Measurements from ENCODE around the gene SCGB1C2.

The SCGB1C2 gene

DNA sequence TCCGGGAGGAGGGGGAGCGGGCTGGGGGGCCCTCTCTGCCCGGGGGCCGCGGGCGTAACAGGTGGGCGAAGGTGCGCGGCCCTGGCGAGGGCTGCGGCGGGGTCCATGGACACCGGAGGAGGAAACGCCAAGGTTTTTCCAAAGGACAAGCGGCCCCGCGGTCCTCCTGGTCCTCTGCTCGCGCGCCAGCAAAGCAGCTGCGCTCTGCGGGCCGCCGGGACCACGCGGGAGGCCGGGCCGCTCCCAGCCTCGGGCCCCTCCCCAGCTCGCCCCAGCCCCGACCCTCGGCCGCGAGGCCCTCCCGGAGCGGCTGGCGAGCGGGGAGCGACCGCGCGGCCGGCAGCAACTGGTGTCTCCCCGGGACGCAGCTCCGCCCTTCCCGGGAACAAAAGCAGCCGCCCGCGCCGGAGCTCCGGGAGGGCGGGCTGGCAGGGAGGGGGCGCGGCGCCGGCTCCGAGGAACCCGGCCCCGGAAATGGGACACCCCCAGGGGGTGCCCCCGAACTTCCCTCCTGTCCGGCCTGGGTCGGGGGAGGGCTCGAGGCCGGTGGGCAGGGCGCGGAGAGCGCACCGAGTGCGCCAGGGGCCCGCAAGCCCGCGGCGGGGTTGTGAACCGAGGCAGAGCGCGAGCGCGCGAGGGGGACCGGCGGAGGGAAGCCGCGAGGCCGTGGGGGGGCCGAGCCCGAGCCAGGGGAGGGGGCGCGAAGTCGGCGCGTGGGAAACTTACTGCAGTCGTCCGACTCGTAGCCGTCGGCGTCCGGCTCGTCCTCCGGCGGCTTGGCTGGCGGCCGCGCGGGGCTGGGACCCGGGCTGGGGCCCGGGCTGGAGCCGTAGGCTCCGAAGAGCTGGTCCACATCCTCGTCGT is 43.2 kb downstream of the SCGB1C2 start:
- no peak overlapping the region for H3K4me2 ChIP-seq
- no peaks in the 10 kb centered on the region for H4K20me1 ChIP-seq
- no peak for TF ChIP-seq Cebpa-rat (IDR thresholded peaks at IDR 0.05)
- peaks cover 5% of the 10 kb centered on the region for H3K4me1 ChIP-seq
- no peak overlapping the region for H3K4me3 ChIP-seq
- H3K9me3 ChIP-seq = no peaks in the 10 kb centered on the region
- H3K27ac ChIP-seq = no peak overlapping the region
- H3K27me3 ChIP-seq = 0 out of 2 replicates have a peak, but pooled peaks cover 5% of the 10 kb centered on the region
- H3K36me3 ChIP-seq = no peaks in the 10 kb centered on the region
- H3K9ac ChIP-seq = no peak overlapping the region

DNA sequence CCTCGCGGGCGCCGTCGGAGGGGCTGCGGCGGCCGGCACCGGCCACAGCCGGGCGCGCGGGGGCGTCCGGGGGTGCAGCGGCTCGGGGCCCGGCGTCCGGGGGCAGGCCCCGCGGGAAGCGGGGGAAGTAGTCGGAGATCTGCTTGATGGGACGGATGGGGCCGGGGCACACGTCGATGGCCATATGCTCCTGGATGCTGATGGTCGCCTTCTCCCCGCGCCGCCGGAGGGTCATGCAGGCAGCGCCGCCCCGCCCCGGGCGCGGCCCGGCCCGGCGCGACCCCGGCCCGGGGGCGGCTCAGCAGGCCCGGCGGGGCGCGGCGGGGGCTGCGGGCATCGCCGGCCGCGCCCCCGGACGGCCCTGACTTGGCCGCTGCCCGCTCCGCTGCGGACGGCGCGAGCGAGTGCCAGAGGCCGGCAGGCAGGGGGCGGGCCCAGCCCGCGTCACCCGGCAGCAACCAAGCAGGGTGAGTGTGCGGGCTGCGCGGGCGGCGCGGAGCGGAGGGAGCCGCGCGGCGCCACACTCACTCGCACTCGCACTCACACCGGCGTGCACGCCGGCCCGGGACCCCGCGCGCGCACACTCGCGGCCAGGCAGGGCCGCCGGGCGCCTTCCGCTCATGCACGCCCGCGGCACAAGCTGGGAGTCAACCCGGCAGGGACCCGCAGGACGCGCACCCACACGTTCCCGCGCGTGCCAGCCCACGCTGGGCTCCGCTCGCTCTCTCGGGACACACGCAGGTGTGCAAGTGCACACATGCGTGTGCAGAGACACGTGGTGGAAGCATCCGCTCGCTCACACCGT is 44.1 kb downstream of the SCGB1C2 start, which contains the start of gene DOC2B:
DOC2B (minus strand) TSS at position 406 of the 805 bp plus-strand sequence; CDS start at position 235, 171 bp downstream.
- H3K9ac ChIP-seq = no peak within 1 kb of the TSS
- H3K27me3 ChIP-seq = 0 out of 2 replicates have a peak, but pooled peaks cover 5% of the 10 kb centered on the region
- TF ChIP-seq Cebpa-rat (IDR thresholded peaks at IDR 0.05) = no peak
- no peaks in the 10 kb centered on the region for H3K4me1 ChIP-seq
- H4K20me1 ChIP-seq = no peaks in the 10 kb centered on the region
- no peak within 1 kb of the TSS for H3K4me3 ChIP-seq
- H3K27ac ChIP-seq = no peak within 1 kb of the TSS
- H3K36me3 ChIP-seq = no peaks in the 10 kb centered on the region
- H3K9me3 ChIP-seq = no peaks in the 10 kb centered on the region
- no peak within 1 kb of the TSS for H3K4me2 ChIP-seq

DNA sequence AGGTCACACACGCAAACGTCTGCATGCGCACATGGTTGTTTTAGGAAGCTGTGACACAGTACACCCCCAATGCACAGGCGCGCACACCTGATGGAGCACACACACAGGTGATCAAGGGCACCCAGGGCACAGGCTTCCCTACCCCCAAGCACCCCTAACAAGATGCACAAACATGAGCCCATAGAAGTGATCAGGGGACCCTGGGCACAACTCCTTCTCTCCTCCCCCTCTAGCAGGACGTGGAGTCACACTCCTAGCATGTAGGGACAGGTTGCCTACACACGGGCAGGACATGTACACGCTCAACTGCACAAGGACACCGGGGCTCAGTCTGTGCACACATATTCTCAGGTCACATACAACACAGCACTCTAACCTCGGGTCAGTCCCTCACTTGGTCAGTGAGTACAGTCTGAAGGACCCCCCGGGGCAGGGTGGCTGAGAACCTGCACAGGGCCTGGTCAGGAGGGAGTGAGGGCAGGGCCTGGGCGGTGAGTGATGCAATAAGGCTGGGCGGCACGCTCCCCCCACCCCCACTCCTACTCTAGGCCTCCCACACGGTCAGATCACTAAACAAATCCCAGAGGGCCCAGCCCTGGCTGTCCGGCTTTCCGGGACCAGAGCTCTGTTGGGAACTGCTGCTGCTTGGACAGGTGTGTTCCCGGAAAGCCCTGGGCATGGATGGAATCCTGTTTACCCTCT is 44.8 kb downstream of the SCGB1C2 start:
- no peak for TF ChIP-seq Cebpa-rat (IDR thresholded peaks at IDR 0.05)
- no peak overlapping the region for H3K4me3 ChIP-seq
- no peaks in the 10 kb centered on the region for H3K36me3 ChIP-seq
- H3K27me3 ChIP-seq = 0 out of 2 replicates have a peak, but pooled peaks cover 5% of the 10 kb centered on the region
- no peak overlapping the region for H3K27ac ChIP-seq
- H3K4me1 ChIP-seq = no peaks in the 10 kb centered on the region
- H3K9ac ChIP-seq = no peak overlapping the region
- H3K4me2 ChIP-seq = no peak overlapping the region
- H3K9me3 ChIP-seq = no peaks in the 10 kb centered on the region
- no peaks in the 10 kb centered on the region for H4K20me1 ChIP-seq

DNA sequence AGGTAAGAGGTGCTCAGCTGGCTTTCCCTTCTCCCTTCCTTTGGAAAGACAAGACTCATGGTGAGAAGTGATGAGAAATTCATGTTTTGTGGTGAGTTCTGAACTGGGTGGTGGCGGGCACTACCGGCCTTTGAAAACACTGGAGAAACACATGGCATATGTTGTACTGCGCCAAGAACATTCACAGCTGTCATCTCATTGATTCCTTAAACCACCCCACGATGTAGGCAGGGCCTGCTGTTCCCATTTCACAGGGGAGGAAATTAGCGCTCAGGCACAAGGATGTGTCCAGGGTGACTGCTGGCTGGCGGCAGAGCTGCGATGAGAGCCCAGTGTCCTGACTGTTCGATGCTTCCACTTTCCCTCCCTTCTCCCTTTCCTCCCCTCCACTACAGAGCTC is 45.7 kb downstream of the SCGB1C2 start:
- Histone ChIP-seq H3K27me3 (0 out of 2 replicates have a peak, but pooled peaks cover 5% of the 10 kb centered on the region), H3K9ac (no peak overlapping the region), H3K4me2 (no peak overlapping the region)

DNA sequence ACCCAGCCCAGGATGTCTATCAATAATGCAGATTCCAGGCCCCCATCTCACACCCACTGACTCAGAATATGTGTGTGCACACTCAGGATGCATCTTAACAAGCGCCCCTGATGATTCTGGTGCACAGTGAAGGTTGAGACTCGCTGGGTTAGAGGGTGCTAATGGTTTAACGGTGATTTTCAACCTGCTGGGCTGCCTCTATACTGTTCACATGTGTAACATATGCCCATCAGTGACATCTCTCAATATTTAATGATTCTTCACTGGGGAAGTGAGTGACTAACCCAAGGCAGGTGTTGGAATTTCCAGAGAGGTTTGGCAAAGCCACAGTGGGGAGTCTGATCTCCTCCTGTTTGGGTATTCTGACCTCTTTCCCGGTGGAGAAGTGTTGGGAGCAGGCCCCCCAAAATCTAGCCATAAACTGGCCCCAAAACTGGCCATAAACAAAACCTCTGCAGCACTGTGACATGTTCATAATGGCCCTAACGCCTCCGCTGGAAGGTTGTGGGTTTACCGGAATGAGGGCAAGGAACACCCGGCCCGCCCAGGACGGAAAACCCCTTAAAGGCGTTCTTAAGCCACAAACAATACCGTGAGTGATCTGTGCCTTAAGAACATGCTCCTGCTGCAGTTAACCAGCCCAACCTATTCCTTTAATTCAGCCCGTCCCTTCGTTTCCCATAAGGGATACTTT is 48.2 kb downstream of the SCGB1C2 start:
- Histone ChIP-seq H3K27ac (no peak overlapping the region), H3K27me3 (0 out of 2 replicates have a peak, but pooled peaks cover 5% of the 10 kb centered on the region), H3K9ac (no peak overlapping the region), H3K36me3 (no peaks in the 10 kb centered on the region), H3K9me3 (0 out of 2 replicates have a peak, but pooled peaks cover 1% of the 10 kb centered on the region), H3K4me2 (no peak overlapping the region), H3K4me3 (no peak overlapping the region), H4K20me1 (no peaks in the 10 kb centered on the region), H3K4me1 (no peaks in the 10 kb centered on the region)
- no peak for TF ChIP-seq Cebpa-rat (IDR thresholded peaks at IDR 0.05)

More for the DNA sequence above, 45.7 kb downstream of the SCGB1C2 start:
- Histone ChIP-seq H3K9me3 (no peaks in the 10 kb centered on the region), H4K20me1 (no peaks in the 10 kb centered on the region), H3K36me3 (no peaks in the 10 kb centered on the region), H3K4me3 (no peak overlapping the region), H3K27ac (no peak overlapping the region), H3K4me1 (no peaks in the 10 kb centered on the region)
- TF ChIP-seq Cebpa-rat (IDR thresholded peaks at IDR 0.05) = no peak

DNA sequence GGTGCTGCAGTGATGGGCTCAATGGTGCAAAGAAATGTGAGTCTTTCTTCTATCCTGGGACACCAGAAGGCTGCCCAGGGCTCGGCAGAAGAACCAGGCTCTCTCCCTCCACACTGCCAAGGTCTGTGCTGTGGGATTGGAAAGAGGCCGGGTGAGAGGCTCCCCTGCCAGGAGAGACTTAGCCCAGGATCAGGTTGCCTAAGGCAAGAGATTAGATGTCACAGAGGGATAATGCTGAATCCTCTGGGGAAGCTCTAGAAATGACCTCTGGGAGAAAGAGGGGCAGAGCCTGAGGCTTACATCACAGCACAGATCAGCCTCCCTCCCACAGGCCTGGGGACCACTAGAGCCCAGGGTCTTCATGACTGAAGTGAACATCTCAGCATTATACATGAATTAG is 49.8 kb downstream of the SCGB1C2 start:
- no peak overlapping the region for H3K27ac ChIP-seq
- TF ChIP-seq Cebpa-rat (IDR thresholded peaks at IDR 0.05) = no peak
- H4K20me1 ChIP-seq = no peaks in the 10 kb centered on the region
- H3K9ac ChIP-seq = no peak overlapping the region
- H3K36me3 ChIP-seq = no peaks in the 10 kb centered on the region
- no peak overlapping the region for H3K4me2 ChIP-seq
- peaks cover 6% of the 10 kb centered on the region; the same call in 1 of the 2 replicates for H3K9me3 ChIP-seq
- H3K4me3 ChIP-seq = no peak overlapping the region
- H3K4me1 ChIP-seq = no peaks in the 10 kb centered on the region
- no peaks in the 10 kb centered on the region for H3K27me3 ChIP-seq

Measured in BLaER1 (cell line).